HepG2 (cell line): Measurements from ENCODE around the gene NF2. TPM values are rescaled to one million over a fixed set of nuclear protein-coding genes. Genes with fewer than 3 reads are reported as not detected.

Source experiments
- ATAC-seq: fragments of 200-7000 bp; cut with Tn5 transposase; 3 replicates; pipeline ENCODE4 v1.9.1; 2020; ENCODE audit warnings: mild to moderate bottlenecking, moderate library complexity
- BruUV-seq: library from RNA; stranded (reverse); fragments of 400-500 nt; replicated peaks from 2 replicates; lab custom pipeline; 2021; lab: Mats Ljungman, UMichigan
- CTCF ChIA-PET: fragments of 300-600 bp; formaldehyde crosslinking; extraction: SDS; loops from one replicate; lab custom pipeline; 2021; ENCODE audit warnings: low total read pairs, inconsistent platforms, low intra/inter-chr PET ratio; lab: Yijun Ruan, JAX
- POLR2A ChIA-PET: fragments of 350-600 bp; sonication (Branson Sonifier 250); formaldehyde crosslinking; loops from one replicate; lab custom pipeline; 2020; ENCODE audit warnings: antibody characterized with exemption, inconsistent platforms; lab: Yijun Ruan, JAX
- DNase-seq: peaks from one replicate; pipeline ENCODE4 v3.0.0-alpha.2; 2015; ENCODE audit warnings: low spot score
- FAIRE-seq: peaks from 3 replicates; lab custom pipeline; 2011; peaks lifted over from hg19 to GRCh38; lab: Jason Lieb, UNC
- H2AFZ ChIP-seq: one replicate; pipeline ENCODE4 v1.6.1; 2011; ENCODE audit warnings: low read length, inconsistent platforms
- H3K27ac ChIP-seq: fragments of 300-600 bp; 3 replicates; pipeline ENCODE4 v1.8.0; 2011; ENCODE audit warnings: mixed run types, mild to moderate bottlenecking, mixed read lengths, low read length, inconsistent platforms; ENCODE audit not compliant: insufficient read depth; ENCODE audit errors: extremely low read length
- H3K27me3 ChIP-seq, 2 experiments: fragments of 200-600 bp in 1 of 2; 2 replicates in 1 of 2; 3 replicates in 1 of 2; pipeline versions ENCODE4 v1.6.0 to v1.8.0; 2011; ENCODE audit warnings: low read length in 2 of 2, mild to moderate bottlenecking in 2 of 2, moderate library complexity in 2 of 2, inconsistent platforms in 1 of 2; ENCODE audit not compliant: insufficient read depth in 2 of 2, control insufficient read depth in 1 of 2
- H3K36me3 ChIP-seq, 2 experiments: fragments of 200-600 bp in 1 of 2; replicated peaks in 1 of 2; 2 replicates in 1 of 2; 3 replicates in 1 of 2; pipeline versions ENCODE4 v1.5.1 to v1.8.0; 2011; ENCODE audit warnings: low read length in 2 of 2, inconsistent platforms in 1 of 2; ENCODE audit not compliant: insufficient read depth in 2 of 2, control insufficient read depth in 1 of 2
- H3K4me1 ChIP-seq: 2 replicates; pipeline ENCODE4 v1.5.1; 2012; ENCODE audit warnings: low read length, inconsistent platforms; ENCODE audit not compliant: insufficient read depth
- H3K4me2 ChIP-seq: 2 replicates; pipeline ENCODE4 v1.6.0; 2011; ENCODE audit warnings: low read depth, low read length, inconsistent platforms
- H3K4me3 ChIP-seq, 3 experiments: fragments of 200-600 bp in 1 of 3; sonication (generic), shearing (Covaris generic) in 1 of 3; replicated peaks in 1 of 3; 2 replicates each; pipeline ENCODE4 v1.5.1; 2011 to 2016; ENCODE audit warnings: low read length in 3 of 3, inconsistent platforms in 2 of 3, low read depth in 2 of 3, mild to moderate bottlenecking in 2 of 3, control low read depth in 1 of 3, mixed read lengths in 1 of 3; ENCODE audit not compliant: insufficient read depth in 1 of 3
- H3K79me2 ChIP-seq: one replicate; pipeline ENCODE4 v1.6.1; 2011; ENCODE audit warnings: low read length, inconsistent platforms; ENCODE audit not compliant: insufficient read depth
- H3K9ac ChIP-seq: 2 replicates; pipeline ENCODE4 v1.6.0; 2011; ENCODE audit warnings: mild to moderate bottlenecking, low read depth, low read length, inconsistent platforms; ENCODE audit not compliant: insufficient read depth
- H3K9me3 ChIP-seq: 2 replicates; pipeline ENCODE4 v1.5.1; 2012; ENCODE audit warnings: mild to moderate bottlenecking, low read length
- H4K20me1 ChIP-seq: 2 replicates; pipeline ENCODE4 v1.6.0; 2011; ENCODE audit warnings: inconsistent platforms, mild to moderate bottlenecking, low read length, moderate library complexity; ENCODE audit not compliant: insufficient read depth
- BATF2 ChIP-seq: sonication (generic); formaldehyde crosslinking; IDR thresholded peaks from 2 replicates; pipeline ENCODE4 v1.8.0; 2022; ENCODE audit warnings: mild to moderate bottlenecking, missing genetic modification reagents, moderate library complexity
- FOSL2 ChIP-seq: sonication (generic); formaldehyde crosslinking; IDR thresholded peaks from 2 replicates; pipeline ENCODE4 v1.4.0; 2020; ENCODE audit warnings: missing genetic modification reagents
- HNF1B ChIP-seq: sonication (generic); formaldehyde crosslinking; IDR thresholded peaks from 2 replicates; pipeline ENCODE4 v1.5.1; 2020; ENCODE audit warnings: mild to moderate bottlenecking, moderate library complexity, missing genetic modification reagents
- NAIF1 ChIP-seq: sonication (generic); formaldehyde crosslinking; IDR thresholded peaks from 2 replicates; pipeline ENCODE4 v1.5.0; 2020; ENCODE audit warnings: mild to moderate bottlenecking, missing genetic modification reagents, borderline replicate concordance
- RXRB ChIP-seq: IDR thresholded peaks from 2 replicates; pipeline ENCODE4 v1.6.1; 2016; ENCODE audit warnings: borderline replicate concordance, missing genetic modification reagents, missing compliant biosample characterization
- SP2 ChIP-seq: sonication (generic); formaldehyde crosslinking; IDR thresholded peaks from 2 replicates; pipeline ENCODE4 v1.5.1; 2020; ENCODE audit warnings: mild to moderate bottlenecking, missing genetic modification reagents
- U2AF1 ChIP-seq: fragments of 200-400 bp; formaldehyde crosslinking; optimal IDR thresholded peaks from 2 replicates; pipeline ENCODE3; 2017; ENCODE audit warnings: mild to moderate bottlenecking, low read depth, low read length
- U2AF2 ChIP-seq: fragments of 200-400 bp; formaldehyde crosslinking; IDR thresholded peaks from 2 replicates; pipeline ENCODE4 v1.6.1; 2017; ENCODE audit warnings: low read depth, mild to moderate bottlenecking, low read length
- ZNF383 ChIP-seq: sonication (generic); formaldehyde crosslinking; IDR thresholded peaks from 2 replicates; pipeline ENCODE4 v1.4.0; 2020; ENCODE audit warnings: missing genetic modification reagents, mild to moderate bottlenecking, borderline replicate concordance
- ZNF7 ChIP-seq: IDR thresholded peaks from 2 replicates; pipeline ENCODE4 v1.6.1; 2016; ENCODE audit warnings: missing biosample characterization, missing genetic modification reagents
- WGBS: methylation state at CpG from one replicate; pipeline ENCODE4 v1.1.6; 2017; ENCODE audit warnings: low lambda C conversion rate; 5-methylcytosine and 5-hydroxymethylcytosine counted together
- in situ Hi-C: cut with HindIII; loops from 2 replicates; pipeline ENCODE4 v1.10.0; 2017; ENCODE audit warnings: low pct_unique_long_range_greater_than_20kb; ENCODE audit not compliant: extremely low pct_ligation_motif_present
- intact Hi-C: fragments of 100-400 bp; cut with micrococcal nuclease; formaldehyde crosslinking; loops from one replicate; pipeline ENCODE4 v1.10.0; 2022; ENCODE audit not compliant: unreplicated experiment
- polyA plus RNA-seq, 8 experiments: library from polyadenylated mRNA; depleted of rRNA in 3 of 8; stranded (reverse) in 7 of 8; unstranded in 1 of 8; fragments of >200 nt; fragmentation: Illumina TruSeq in 4 of 8; extraction: Trizol in 4 of 8; gene quantifications; 2 replicates each; pipeline versions ENCODE4 v1.2.1 to v1.2.3, GENCODE V29; 2011 to 2016; ENCODE audit warnings: low read depth in 4 of 8, missing spikeins in 1 of 8, mixed read lengths in 1 of 8; ENCODE audit not compliant: insufficient read depth in 1 of 8
- total RNA-seq, 5 experiments: library from RNA; depleted of rRNA; stranded (reverse); fragments of >200 nt; fragmentation: Illumina TruSeq; extraction: Trizol; gene quantifications; 2 replicates each; pipeline ENCODE4 v1.2.3, GENCODE V29; 2016; ENCODE audit warnings: low read depth in 1 of 5
- TF ChIP-seq, protein P1 (sequence below): sonication (generic); formaldehyde crosslinking; IDR thresholded peaks from 2 replicates; pipeline ENCODE4 v1.5.0; 2020; ENCODE audit warnings: mild to moderate bottlenecking, missing genetic modification reagents, borderline replicate concordance
- TF ChIP-seq, protein P2 (sequence below): IDR thresholded peaks from 2 replicates; pipeline ENCODE4 v1.6.1; 2016; ENCODE audit warnings: missing compliant biosample characterization, missing genetic modification reagents, borderline replicate concordance
- TF ChIP-seq, protein P3 (sequence below): sonication (generic); formaldehyde crosslinking; IDR thresholded peaks from 2 replicates; pipeline ENCODE4 v1.4.0; 2020; ENCODE audit warnings: missing genetic modification reagents, mild to moderate bottlenecking, borderline replicate concordance
- TF ChIP-seq, protein P4 (sequence below): sonication (generic); formaldehyde crosslinking; IDR thresholded peaks from 2 replicates; pipeline ENCODE4 v1.8.0; 2022; ENCODE audit warnings: mild to moderate bottlenecking, missing genetic modification reagents, moderate library complexity

Gene NF2
- total and polyA plus RNA-seq, 2 of the 13 experiments (the other 11 are each of a cell fraction or from before 2014, with no cell fraction given) = 9.3 to 33.3 TPM

DNA sequence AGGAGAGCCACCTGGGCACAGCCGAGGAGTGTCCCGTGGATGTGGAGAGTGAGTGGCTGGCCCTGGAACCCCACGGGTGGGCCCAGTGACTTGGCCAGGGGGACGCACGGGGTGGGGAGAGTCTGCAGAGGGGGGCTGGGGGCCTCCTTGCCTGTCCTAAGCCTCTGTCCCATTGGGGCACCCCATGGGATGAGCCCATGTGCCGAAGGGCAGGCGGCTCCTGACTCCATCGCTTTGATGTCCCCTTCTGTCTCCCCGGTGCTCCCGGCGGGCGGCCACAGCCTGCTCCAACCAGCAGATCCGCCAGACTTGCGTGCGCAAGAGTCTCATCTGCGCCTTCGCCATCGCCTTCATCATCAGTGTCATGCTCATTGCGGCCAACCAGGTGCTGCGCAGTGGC is 125.7 kb downstream of the NF2 start:
- intact Hi-C loops (no loop called here), in situ Hi-C loops (no loop called here)
- Histone ChIP-seq H3K27me3 (peaks cover 7 to 21% of the 10 kb centered on the region in 2 experiments; a peak in 4 of 5 replicates), H3K4me1 (peaks cover 19% of the 10 kb centered on the region; the same call in 1 of the 2 replicates), H3K36me3 (peaks cover 1 to 3% of the 10 kb centered on the region in 2 experiments; a peak in 2 of 5 replicates), H3K9me3 (no peaks in the 10 kb centered on the region), H3K9ac (no peak overlapping the region), H3K4me2 (no peak overlapping the region), H4K20me1 (no peaks in the 10 kb centered on the region), H2AFZ (no peak overlapping the region), H3K27ac (no peak overlapping the region), H3K79me2 (no peaks in the 10 kb centered on the region), H3K4me3 (no peak overlapping the region)
- 94% methylated on average over 15 of the region's 20 CpGs for WGBS
- DNase-seq (no peak), ATAC-seq (no peak), FAIRE-seq (no peak)
- ChIA-PET CTCF (no interaction called here), POLR2A (no interaction called here)
- BruUV-seq = no TSS peak
- TF ChIP-seq ZNF383 (no peak), HNF1B (CRISPR knock-in tag) (no peak), FOSL2 (CRISPR knock-in tag) (no peak), RXRB (CRISPR knock-in tag) (no peak), U2AF1 (no peak), ZNF7 (CRISPR knock-in tag) (no peak), BATF2 (no peak), U2AF2 (no peak), SP2 (CRISPR knock-in tag) (no peak), NAIF1 (CRISPR knock-in tag) (no peak)
- TF ChIP-seq, protein P1, sequence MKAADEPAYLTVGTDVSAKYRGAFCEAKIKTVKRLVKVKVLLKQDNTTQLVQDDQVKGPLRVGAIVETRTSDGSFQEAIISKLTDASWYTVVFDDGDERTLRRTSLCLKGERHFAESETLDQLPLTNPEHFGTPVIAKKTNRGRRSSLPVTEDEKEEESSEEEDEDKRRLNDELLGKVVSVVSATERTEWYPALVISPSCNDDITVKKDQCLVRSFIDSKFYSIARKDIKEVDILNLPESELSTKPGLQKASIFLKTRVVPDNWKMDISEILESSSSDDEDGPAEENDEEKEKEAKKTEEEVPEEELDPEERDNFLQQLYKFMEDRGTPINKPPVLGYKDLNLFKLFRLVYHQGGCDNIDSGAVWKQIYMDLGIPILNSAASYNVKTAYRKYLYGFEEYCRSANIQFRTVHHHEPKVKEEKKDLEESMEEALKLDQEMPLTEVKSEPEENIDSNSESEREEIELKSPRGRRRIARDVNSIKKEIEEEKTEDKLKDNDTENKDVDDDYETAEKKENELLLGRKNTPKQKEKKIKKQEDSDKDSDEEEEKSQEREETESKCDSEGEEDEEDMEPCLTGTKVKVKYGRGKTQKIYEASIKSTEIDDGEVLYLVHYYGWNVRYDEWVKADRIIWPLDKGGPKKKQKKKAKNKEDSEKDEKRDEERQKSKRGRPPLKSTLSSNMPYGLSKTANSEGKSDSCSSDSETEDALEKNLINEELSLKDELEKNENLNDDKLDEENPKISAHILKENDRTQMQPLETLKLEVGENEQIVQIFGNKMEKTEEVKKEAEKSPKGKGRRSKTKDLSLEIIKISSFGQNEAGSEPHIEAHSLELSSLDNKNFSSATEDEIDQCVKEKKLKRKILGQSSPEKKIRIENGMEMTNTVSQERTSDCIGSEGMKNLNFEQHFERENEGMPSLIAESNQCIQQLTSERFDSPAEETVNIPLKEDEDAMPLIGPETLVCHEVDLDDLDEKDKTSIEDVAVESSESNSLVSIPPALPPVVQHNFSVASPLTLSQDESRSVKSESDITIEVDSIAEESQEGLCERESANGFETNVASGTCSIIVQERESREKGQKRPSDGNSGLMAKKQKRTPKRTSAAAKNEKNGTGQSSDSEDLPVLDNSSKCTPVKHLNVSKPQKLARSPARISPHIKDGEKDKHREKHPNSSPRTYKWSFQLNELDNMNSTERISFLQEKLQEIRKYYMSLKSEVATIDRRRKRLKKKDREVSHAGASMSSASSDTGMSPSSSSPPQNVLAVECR (CRISPR knock-in tag) = no peak
- TF ChIP-seq, protein P2, sequence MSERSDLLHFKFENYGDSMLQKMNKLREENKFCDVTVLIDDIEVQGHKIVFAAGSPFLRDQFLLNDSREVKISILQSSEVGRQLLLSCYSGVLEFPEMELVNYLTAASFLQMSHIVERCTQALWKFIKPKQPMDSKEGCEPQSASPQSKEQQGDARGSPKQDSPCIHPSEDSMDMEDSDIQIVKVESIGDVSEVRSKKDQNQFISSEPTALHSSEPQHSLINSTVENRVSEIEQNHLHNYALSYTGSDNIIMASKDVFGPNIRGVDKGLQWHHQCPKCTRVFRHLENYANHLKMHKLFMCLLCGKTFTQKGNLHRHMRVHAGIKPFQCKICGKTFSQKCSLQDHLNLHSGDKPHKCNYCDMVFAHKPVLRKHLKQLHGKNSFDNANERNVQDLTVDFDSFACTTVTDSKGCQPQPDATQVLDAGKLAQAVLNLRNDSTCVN (CRISPR knock-in tag) = no peak
- TF ChIP-seq, protein P3, sequence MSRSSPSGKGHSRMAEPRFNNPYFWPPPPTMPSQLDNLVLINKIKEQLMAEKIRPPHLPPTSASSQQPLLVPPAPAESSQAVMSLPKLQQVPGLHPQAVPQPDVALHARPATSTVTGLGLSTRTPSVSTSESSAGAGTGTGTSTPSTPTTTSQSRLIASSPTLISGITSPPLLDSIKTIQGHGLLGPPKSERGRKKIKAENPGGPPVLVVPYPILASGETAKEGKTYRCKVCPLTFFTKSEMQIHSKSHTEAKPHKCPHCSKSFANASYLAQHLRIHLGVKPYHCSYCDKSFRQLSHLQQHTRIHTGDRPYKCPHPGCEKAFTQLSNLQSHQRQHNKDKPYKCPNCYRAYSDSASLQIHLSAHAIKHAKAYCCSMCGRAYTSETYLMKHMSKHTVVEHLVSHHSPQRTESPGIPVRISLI (CRISPR knock-in tag) = no peak
- TF ChIP-seq, protein P4, sequence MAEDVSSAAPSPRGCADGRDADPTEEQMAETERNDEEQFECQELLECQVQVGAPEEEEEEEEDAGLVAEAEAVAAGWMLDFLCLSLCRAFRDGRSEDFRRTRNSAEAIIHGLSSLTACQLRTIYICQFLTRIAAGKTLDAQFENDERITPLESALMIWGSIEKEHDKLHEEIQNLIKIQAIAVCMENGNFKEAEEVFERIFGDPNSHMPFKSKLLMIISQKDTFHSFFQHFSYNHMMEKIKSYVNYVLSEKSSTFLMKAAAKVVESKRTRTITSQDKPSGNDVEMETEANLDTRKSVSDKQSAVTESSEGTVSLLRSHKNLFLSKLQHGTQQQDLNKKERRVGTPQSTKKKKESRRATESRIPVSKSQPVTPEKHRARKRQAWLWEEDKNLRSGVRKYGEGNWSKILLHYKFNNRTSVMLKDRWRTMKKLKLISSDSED (CRISPR knock-in tag) = no peak
